ACHN (cell line): ENCODE data around the gene DNM3.

ENCODE experiments used
- DNase-seq: peaks from one replicate; pipeline ENCODE4 v3.0.0-alpha.2; 2015
- in situ Hi-C: cut with HindIII; loops from 2 replicates; pipeline ENCODE4 v1.10.0; 2017; ENCODE audit warnings: low sequenced_read_pairs, low pct_ligation_motif_present, low pct_unique_long_range_greater_than_20kb

Gene DNM3

DNA sequence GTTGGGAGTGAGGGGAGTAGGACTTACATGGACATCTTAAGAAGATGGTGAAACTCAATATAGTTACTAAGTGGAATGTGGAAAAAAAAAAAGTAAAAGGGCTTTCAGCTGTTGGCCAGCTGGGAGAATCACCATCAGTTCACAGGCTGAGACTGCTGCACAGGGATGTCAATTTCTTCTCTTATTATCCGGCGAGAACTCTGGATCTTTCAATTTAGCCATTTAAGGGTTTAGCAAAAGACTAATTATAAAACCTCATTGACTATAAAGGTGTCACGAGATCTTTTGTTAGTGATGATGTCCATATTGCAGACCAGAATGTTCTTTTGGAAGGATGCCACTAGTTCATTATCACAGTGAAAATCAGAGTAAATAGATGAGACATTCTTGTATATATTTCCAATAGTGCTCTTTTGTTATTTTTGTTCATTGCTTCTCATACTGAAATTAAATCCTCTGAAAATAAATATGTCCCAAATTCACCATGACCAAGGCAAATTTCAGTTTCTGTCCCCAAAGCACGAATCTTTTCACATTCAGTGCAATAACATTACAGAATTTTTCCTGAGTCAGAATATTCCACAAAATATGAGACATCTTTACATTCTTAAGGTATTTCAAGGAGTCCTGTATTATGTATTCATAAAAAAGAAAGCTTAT lies 266.1 kb downstream of the DNM3 start:
- no peak for DNase-seq
- in situ Hi-C loops = no loop called here

DNA sequence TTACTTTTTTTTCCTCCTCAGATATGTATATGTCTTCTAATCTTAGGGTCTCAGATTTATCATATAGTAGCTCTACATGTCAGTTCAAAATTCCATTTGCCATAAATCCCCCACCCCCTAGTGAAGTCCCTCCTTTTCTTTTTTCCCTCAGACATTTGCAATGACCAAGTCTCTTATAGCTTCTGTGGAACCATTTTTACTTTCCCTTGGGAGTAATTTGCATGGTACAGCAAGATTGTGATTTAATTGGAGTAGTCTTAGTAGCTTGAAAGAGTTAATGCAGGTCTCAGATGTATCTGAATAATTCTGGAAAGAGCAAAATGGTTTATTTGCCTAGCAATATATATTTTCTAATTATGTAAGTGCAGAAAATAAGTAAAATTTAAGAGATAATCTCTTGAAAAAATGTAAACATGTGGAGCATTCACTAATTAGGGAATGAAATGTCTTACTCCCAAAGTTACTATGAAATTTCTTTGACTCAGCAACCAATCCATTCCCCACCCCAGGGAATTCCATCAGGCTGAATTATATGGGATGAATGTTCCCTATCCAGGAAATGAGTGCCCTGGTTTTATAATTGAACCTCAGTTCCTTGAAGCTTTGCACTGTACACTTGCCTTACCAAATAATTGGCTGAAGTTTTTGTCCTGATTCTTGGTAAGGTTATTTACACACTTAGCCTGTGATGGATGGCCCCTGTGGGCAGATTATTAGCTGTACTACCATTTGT lies 267.0 kb downstream of the DNM3 start:
- DNase-seq = no peak
- in situ Hi-C loops = no loop called here

DNA sequence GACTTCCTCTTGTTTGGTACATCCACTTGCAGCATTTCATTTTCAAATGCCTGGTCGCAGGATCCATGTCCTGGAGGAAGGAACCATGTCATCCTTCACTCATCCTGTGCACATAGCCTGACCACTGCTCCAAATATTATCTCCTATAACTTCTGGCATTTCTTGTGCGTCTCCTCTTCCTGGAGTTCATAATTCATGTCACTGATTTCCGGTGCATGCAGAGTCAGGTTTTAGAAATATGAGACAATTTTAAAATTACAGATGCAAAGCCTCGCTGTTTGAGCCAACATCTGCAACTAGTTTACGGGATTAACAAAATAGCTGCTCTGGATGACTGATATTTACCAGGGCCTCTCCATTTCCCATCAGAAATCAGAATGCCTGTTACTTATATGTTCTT lies 268.1 kb downstream of the DNM3 start:
- in situ Hi-C loops = no loop called here
- no peak for DNase-seq

DNA sequence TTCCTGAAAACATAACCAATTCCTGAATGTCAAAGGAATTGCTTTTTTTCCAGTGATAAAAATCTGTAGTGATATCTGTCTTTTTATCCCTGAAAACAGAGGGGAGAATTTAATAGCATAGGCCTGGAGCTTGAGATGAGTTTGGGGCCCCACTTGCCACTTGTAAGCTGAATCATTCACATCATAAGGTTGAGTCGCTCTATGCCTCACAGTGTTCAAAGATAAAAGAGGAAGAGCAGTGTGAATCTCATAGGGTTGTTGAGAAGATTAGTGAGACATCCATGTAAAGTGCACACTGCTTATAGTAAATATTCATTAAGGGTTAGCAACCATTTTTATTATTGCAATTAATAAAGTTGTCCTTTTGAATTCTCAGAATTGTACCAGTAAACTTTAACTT lies 271.3 kb downstream of the DNM3 start:
- no peak for DNase-seq
- in situ Hi-C loops = no loop called here

DNA sequence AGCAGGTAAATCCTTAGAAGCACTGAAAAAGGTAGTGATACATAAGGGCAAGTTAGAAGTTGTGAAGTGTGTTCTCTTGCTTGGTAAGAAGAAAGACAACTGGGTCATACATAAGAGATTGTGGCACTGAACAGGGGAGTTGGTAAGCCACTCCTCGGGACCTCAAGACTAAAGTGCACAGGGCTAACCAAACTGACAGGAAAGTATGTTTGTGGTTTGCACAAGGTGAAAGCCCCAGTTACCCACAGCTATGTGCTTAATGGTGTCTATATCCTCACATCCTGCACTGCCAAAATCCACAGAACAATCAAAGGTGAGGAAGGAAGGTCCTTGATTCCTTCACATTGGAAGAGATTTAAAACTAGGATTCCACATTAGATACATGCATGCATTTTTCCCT lies 276.5 kb downstream of the DNM3 start:
- in situ Hi-C loops = no loop called here
- no peak for DNase-seq

DNA sequence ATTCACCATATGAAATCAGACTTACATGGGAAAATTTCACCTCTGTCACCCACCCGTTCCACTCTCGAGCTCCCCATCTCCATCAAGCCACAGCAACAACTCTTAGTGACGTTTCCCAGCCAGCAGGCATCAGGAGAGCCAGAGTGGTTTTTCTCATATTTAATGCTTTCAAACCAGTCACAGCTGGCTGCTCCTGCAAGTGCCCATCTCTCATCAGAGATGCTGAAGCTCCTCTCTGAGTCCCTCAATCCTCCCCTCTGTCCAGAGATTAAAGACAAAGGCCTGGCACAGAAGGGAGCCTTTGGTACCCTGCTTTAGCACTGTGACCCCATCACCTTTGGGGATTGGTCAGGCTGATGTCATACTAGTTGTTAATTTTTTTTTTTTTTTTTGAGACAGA lies 277.3 kb downstream of the DNM3 start:
- in situ Hi-C loops = no loop called here
- no peak for DNase-seq

DNA sequence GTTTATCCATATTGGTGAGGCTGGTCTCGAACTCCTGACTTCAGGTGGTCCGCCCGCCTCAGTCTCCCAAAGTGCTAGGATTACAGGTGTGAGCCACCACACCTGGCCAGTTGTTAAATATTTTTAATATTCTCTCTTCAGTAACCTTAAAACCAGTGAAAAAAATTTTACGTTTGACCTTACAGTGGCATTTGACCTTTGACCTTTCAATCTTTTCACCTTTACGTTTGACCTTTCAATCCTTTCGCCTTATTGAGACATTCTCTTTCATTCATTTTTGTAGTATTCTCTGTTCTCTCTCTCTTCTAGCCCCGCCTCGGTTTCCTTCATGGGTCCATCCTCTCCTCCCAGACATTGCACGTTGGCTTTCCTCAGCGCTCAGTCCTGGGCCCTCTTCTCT lies 277.9 kb downstream of the DNM3 start:
- no peak for DNase-seq
- in situ Hi-C loops = no loop called here

DNA sequence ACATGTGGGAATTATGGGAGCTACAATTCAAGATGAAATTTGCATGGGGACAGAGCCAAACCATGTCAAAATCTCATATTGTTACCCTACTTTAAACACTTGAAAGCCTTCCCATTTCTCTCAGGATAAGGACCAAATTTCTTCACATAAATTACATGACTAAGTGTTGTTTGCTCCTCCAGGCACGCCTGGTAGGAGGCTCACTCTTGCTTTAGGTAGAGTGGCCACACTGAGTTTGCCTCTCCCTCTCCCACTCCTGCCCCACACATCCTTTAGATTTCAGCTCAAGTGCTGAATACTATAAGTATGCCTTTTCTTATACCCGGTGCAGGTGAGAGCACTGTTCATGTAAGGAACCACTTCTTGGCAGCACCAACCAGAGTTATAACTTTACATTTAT lies 279.1 kb downstream of the DNM3 start:
- in situ Hi-C loops = no loop called here
- DNase-seq = no peak

DNA sequence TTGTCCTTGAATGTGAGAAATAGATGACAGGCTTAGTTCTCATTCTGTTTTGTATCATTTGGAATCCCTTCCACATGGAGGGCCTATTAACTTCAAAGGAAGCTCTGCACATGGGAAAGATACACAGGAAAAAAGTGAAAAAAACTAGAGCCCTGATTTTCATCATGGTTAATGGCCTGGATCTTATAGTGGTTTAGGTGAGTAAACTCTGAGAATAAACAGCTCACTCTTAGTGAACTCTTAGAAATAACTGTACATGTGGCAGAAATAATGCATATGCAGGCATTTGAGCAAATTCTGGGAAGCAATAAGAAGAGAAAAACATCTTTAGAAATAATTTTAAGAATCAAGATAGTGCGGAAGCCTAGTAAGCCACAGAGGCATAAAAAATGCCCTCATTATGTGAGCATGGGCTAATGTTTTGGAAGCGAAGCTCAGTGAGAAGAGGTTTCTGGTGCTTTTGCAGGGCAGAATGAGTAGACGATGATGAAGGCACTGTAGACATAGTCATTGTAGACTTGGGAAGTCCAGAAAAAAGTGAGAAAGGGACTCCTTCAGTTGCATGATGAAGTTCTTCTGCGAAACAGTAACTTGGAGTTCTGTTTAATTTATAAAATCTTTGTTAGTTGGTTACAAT lies 279.9 kb downstream of the DNM3 start:
- in situ Hi-C loops = no loop called here

DNA sequence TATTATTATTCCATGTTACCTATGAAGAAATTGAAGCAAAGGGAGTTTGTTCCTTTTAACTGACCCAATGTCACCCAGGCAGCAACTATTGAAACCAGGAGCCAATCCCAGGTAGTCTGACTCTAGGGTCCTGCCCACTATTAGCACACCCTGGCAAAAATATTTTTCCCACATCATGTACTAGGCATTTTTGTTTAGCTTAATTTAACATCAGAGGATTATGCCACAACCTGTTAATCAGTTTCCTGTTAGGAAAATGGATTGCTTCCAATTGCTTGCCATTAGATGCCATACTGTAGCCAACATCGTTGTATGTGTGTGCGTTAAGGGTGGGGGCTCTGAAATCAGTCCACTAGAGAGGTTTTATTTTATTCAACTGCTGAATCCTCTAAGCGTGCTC lies 281.1 kb downstream of the DNM3 start:
- DNase-seq = no peak
- in situ Hi-C loops = no loop called here

More for the DNA sequence above, 279.9 kb downstream of the DNM3 start:
- no peak for DNase-seq

DNA sequence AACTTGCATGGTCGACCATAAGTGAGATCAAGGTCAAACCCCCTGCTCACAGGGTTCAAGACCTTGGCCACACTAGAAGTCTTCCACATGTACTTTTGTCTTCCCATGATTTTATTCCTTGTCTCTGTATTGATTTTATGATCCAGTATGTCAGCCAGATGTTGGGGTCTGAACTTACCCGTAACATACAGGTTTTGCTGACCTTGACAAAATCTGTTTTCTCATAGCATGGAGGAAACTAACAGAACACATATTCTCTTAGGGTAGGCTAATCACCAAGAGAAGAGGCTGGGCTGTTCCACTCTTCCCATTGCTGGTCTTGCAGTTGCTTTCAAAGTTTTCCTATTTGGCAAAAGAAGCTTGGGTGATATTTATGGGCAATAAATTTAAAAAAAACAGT lies 284.0 kb downstream of the DNM3 start:
- DNase-seq = no peak
- in situ Hi-C loops = no loop called here

DNA sequence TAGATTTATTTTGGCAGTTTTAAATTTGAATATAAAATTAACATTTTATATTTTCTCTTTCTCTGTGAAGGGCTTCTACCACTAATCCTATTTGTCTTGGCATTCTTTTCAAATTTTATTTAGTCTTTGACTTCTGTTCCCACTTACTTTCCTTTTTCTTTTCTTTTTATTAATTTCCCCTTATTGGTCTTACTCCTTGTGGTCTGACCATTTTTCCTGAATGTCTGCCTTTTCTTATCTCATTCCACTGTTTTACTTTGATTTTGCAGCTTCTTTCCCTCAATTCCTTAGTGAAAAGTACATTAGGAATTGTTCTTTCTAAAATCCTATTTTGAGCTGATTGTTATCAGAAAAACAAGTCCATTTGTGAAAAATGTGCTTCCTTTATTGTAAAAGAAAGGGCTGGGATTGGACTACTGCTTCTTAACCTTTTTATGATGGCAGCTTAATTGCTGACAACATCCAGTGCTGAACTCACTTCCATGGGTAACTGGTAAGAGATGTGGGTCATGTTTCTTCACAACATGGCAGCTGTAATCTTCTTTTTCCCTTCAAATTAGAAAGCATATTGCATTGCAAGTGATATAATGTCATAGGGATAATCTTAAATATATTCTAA lies 284.6 kb downstream of the DNM3 start:
- in situ Hi-C loops = no loop called here

DNA sequence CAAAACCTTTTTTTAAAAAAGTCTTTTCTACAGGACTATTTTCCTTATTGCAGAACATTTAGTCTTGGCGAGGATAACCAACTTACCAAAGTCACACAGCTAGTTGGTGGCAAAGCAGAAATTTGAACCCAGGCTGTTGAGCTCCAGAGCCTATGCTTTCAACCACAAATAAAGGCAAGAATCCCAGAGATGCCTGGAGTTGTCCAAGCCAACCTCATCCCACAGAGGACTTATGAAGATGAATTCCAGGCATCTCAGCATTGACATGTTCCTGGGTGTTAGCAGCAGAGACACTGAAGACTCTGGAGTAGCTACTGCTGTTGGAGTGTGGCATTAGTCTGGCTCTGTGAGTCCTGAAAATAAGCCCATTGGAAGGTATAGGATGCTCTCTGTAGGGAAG lies 291.5 kb downstream of the DNM3 start:
- in situ Hi-C loops = no loop called here
- no peak for DNase-seq

More for the DNA sequence above, 284.6 kb downstream of the DNM3 start:
- no peak for DNase-seq

DNA sequence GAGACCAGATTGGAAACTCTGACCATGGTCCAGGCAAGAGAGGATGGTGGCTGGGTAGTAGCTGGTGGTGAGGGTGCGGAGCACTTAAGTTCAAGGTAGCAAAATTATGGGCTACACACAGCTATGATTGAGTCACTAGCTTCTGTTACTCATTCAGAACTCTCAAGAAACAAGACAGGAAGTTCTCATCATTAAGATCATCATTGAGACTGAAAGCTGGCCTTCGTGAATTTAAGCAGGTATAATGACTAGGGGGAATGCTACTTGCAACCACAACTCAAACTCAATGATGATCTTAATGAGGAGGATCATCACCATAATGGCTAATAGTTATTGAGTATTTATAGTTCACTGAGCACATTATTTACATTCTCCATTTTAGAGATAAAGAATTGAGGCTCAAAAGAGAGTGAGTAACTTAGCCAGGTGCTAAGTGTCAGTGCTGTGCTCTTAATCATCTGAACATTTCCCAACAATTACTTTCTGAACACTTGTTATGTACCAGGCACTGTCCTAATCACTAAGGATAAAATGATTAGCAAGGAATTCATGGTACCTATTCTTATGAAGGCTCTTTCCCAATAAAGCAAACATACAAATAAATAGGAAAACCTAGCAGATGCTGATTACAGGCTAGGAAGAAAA lies 292.9 kb downstream of the DNM3 start:
- in situ Hi-C loops = no loop called here
- no peak for DNase-seq

DNA sequence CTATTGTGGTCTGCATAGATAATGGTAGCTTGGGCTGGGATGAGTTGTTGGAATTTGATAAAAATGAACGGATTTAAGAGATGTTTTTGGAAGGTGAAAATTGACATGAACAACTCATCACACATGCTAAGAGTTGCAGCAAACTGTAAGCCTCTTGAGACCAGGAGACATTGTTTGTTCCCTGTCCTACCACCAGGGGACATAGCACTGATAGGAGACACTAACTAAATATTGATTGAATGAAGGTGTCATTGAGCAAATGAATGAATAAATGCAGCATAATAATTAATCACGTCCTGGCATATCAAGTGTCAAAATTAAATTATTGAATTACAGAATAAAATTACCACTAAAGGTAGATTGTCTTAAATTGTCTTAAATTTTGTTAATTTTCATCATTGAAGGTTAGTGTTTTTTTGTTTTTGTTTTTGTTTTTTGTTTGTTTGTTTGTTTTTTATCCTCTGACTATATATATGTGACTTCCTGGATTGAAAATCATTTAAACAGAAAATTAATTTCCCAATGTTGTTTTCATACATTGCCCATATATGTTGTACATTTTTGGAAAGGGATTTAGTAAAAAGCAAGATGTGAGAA lies 293.9 kb downstream of the DNM3 start:
- in situ Hi-C loops = no loop called here
- peak; percentile 6 for DNase-seq

DNA sequence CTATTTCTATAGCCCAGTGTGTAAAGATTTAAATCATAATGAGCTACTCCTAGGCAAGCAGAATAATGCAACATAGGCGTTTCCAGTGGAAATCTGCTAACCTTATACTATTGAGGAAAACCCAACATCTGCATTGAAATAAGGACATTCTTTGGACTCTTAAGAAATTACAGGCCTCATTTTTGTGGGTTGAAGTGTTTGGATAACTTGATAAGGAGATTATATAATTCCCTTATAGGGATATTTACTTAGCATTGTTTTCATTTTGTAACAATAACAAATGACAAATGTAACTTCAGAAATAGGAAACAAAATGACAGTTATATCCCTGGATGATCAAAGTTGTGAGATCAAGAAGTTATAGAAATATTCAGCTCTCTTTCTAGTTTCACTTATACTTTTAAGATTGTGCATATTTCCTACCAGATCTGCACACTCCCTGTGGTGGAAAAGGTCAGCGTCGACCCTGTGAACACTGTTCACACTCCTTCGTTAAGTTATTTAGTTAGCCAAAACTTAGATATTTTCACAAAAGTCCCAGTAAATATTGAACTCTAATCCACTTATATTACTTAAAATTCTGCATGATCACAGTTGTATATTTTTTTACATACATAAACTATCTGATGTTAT lies 294.8 kb downstream of the DNM3 start:
- DNase-seq = no peak
- in situ Hi-C loops = no loop called here

DNA sequence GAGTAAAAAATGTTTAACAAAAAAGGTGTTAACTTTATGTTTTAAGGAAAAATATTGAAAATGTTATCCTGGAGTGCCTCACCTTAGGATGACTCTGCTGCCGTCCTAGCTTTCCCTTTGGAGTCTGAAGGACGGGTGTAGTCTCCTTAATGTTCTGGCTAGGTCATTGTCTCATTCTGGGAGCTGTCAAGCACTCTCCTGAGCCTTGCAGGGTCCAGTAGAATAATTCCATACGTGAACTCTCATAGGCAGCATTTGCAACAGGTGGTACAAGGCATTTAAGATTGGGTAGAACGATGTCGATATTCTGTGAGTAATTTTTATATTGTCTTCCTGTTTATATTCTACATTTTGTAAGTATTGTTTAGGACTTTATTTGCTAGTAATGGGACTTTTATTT lies 295.6 kb downstream of the DNM3 start:
- no peak for DNase-seq

DNA sequence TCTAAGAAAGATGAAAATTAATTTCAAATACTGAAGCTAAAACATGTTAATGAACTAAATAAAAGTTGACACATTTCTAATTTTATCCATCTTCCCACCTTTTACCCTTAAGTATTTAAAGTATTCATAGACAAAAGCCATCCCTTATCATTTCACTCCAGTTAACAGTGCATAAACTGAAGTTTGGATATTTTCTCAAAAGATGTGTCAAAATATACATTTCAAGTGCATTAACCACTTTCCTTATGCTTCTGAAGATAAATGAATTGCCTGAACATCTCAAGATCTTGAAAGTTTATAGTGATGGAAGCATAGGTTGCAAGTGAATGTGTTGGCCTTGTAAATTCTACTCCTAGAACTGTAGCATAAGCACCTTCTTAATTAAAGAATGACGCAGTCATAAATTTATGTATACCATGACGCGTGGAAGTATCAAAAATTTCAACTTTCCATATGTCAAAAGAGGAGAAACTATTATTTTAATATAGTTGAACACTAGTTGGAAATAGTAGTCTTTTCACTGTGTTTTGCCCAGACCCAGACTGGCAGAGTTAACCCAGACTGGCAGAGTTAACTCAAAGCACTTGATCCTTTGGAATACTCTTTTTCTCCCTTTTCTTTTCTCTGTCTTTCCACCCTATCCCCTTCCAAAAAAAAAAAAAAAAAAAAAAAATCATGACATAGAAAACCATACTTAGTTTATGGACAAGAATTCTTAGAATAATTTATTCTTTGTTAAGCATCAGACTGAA lies 296.6 kb downstream of the DNM3 start:
- in situ Hi-C loops = no loop called here
- no peak for DNase-seq

More for the DNA sequence above, 295.6 kb downstream of the DNM3 start:
- in situ Hi-C loops = no loop called here
